HG02970 (cell line): ENCODE measurements around the gene SH3BP2.

ENCODE experiments used
- ATAC-seq: cut with Tn5 transposase; IDR thresholded peaks from one replicate; pipeline ENCODE4 v1.9.1; 2021; ENCODE audit warnings: mild to moderate bottlenecking, moderate library complexity, moderate number of reproducible peaks; ENCODE audit not compliant: unreplicated experiment, low FRiP score

SH3BP2 gene

GRCh38 chr4:2789793-2790582 lies 2.9 kb upstream of the SH3BP2 start:
- no peak for ATAC-seq

GRCh38 chr4:2790583-2791517 lies 2.0 kb upstream of the SH3BP2 start:
- no peak for ATAC-seq

- no peak for ATAC-seq
Measured at GRCh38 chr4:2791518-2792395, 1.1 kb upstream of the SH3BP2 start.

- no peak for ATAC-seq
Measured at GRCh38 chr4:2792396-2792710, 532 bp upstream of the SH3BP2 start.

- ATAC-seq, result no peak
Measured at GRCh38 chr4:2793586-2794485, 951 bp downstream of the SH3BP2 start.

- no peak for ATAC-seq
Measured at GRCh38 chr4:2794486-2795299, 1.8 kb downstream of the SH3BP2 start.

GRCh38 chr4:2795300-2795892 lies 2.5 kb downstream of the SH3BP2 start:
- no peak for ATAC-seq

GRCh38 chr4:2795893-2796848 lies 3.3 kb downstream of the SH3BP2 start:
- ATAC-seq, result no peak

- ATAC-seq, result no peak
Measured at GRCh38 chr4:2796849-2797544, 4.1 kb downstream of the SH3BP2 start.

- no peak for ATAC-seq
Measured at GRCh38 chr4:2797545-2798305, 4.8 kb downstream of the SH3BP2 start.

- no peak for ATAC-seq
Measured at GRCh38 chr4:2798399-2799223, 5.7 kb downstream of the SH3BP2 start.

- ATAC-seq, result no peak
Measured at GRCh38 chr4:2799224-2799911, 6.5 kb downstream of the SH3BP2 start.

GRCh38 chr4:2799971-2800690 lies 7.2 kb downstream of the SH3BP2 start:
- ATAC-seq, result no peak
